HS-27A (cell line): ENCODE measurements around the gene NR4A1.

ENCODE experiments used
- DNase-seq: peaks from one replicate; pipeline ENCODE4 v3.0.0-alpha.2; 2012; ENCODE audit warnings: low read depth, missing footprints

Gene NR4A1

DNA sequence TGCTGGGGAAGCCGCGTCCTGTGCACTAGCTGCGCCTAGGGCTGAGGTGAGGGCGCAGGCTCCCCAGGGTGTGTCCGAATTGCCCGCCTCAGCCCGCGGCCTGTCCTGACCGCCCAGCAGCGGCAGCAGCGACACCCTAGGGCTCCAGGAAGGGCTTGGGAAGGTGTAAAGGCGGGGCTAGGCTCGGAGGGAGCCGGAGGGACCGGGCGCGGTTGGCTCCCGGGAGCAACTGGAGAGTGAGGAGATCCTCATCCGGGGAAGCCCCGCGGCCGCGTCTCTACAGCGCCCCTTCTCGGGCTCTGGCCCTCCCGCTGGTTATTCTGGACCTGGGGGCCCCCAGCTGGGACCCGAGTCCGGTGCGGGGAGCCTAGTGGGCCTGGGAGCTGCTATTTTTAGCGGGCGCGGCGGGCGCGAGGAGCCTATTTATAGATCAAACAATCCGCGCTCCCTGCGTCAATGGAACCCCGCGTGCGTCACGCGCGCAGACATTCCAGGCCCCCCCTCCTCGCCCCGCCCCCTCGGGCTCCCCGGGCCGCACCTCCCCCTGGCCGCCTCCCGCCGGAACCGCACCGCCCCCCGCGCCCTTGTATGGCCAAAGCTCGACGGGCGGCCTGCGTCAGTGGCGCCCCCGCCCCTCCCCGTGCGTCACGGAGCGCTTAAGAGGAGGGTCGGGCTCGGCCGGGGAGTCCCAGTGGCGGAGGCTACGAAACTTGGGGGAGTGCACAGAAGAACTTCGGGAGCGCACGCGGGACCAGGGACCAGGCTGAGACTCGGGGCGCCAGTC is at the start of gene NR4A1:
NR4A1 (plus strand) TSS at position 685 of the 784 bp plus-strand sequence. CDS start 2,887 bp downstream, outside the sequence.
- DNase-seq, result peak; percentile 65

DNA sequence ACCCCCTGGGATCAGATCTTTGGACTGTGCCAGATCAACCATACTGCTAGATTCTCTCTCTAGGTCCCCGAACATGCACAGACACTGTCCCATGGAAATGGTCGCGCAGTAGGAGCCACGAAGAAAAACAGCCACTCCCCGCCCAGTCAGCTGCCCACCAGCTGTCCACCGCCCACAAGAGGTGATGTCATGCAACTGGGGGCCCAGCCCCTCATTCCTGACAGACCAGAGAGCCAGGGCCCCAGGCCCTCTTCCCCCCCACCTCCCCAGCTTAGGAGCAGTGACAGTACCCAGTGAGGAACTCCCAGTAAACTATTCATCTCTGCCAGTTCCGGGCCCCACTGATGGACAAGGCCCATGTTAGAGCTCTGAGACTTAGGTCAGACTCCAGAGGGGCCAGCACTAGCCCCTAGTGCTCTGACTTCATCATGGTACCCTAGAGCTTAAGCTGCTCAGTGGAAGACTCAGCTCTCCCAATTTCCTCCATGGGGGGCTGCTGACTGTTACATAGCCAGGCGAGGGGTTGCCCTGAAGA is 48.2 kb upstream of the NR4A1 start:
- DNase-seq, result no peak

DNA sequence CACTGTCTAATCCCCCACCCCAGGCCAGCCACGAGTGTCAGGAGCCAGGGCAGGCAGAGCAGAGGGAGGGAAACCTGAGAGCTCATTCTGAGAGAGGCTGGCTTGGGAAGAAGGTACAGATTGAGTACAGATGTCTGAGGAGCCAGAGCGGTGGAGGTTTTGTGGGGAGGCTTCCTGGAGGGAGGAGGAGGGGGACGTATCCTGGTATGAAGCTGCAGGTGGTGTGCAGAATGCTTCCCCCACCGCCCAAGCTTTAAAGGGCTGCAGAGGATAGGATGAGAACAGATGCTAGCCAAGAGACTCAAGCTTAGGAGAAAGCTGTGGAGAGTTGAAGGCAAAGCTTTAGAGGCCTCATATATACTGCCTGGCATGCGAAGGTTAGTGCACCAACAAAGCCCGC is 47.7 kb upstream of the NR4A1 start:
- DNase-seq, result no peak

GRCh38 chr12:52004042-52004648 is 47.1 kb upstream of the NR4A1 start:
- no peak for DNase-seq

DNA sequence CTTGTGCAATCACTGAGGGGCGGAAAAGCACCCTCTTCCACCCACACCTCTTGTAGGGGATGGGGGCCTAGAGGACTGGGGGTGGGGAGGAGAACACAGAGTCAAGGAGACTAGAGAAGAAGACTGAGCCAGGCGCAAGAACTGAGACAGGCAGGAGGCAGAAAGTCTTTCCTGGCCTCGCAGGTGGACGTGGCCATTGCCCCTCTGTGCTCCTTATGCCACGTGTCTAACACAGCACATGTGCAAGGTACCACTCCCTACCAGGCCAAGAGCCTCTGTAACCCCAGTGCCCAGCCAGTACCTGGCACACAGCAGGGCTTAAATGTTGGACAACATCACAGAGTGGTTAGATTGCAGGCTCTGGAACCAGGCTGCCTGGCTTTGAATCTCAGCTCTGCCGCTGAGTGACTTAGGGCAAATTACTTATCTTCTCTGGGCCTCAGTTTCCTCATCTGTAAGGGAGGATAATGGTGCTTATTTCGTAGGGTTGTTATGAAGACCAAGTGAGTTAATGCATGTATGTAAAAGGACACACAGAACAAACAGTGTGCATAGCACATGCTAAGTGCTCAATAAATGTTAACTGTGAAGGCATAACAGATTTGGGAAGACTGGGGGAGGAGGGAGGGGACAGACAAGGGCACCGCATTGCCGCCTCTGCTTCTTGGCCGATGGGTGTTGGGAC is 45.9 kb upstream of the NR4A1 start:
- no peak for DNase-seq

- DNase-seq, result no peak
These were observed 45.1 kb upstream of the NR4A1 start for GRCh38 chr12:52005903-52006703.

DNA sequence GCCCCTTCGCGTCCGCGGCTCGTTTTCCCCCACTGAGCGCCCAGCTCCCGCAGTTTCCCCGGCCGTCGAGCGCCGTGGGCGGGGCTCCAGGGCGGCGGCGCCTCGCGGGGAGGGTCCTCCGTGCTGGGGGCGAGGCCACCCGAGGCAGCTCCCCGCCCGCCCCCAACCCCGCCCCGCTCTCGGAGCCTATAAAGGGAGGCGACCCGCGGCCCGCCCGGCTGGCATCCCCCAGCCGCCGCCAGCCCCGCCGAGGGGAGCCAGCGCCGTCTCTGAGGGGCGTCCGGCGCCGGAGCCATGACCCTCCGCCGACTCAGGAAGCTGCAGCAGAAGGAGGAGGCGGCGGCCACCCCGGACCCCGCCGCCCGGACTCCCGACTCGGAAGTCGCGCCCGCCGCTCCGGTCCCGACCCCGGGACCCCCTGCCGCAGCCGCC is 44.5 kb upstream of the NR4A1 start, which contains the start of gene TAMALIN:
TAMALIN (plus strand) TSS at position 221 of the 432 bp plus-strand sequence; CDS start at position 295, 74 bp downstream.
- DNase-seq, result no peak

DNA sequence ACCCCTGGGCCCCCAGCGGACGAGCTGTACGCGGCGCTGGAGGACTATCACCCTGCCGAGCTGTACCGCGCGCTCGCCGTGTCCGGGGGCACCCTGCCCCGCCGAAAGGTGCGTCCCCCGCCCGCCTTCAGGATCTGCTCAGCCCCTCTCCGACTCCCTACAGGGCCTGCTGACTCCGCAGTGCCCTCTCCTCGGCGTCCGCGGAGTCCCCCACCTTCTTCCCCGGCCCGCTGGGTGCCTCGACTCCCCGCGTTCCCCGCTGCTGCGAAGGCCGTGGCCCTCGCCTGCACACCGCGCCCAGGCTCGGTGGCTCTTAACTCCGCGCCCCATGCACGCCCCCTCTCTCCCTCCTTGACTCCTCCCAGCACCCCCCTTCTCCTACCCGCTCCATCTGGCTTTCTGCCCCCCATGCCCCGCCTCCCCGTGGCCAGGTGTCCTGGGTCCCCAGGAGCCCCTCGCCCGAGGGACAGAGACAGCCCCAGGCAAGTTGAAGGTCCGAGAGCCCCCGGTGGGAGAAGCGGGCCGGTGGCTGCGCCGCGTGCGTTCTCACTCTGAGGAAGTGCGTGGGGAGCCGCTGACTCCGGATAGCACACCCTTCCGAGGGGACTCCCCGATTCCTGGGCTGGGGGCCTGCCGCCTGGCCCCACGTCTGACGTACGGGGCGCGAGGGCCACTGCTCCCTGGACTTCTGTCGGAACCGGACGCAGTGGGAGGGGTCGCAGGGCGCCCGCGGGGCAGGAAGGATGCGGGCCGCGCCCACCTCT is 43.9 kb upstream of the NR4A1 start:
- DNase-seq, result no peak

DNA sequence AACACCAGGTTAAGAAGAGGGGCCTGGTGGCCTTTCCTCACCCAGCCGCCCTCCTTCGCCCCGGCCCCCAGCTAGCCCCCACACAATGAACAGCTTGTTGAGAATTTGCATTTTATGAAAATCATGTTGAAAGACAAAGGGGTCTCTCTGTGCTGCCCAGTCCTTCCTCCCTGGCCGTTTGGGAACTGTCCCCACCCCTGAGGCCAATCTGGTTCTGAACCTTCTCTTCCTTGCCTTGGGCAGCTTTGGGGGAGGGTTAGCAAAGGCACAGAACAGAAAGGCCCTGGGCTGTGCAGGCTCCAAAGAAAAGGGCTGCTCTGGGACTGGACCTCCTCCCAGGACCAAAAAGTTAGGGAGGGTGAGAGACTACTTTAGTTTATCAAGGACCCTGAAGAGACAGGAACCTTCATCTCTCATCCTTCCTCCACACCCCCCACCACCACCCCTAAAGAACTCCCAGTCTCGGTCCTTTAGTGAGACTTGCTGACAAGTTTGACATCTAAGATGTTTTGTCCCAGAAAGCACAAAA is 43.2 kb upstream of the NR4A1 start:
- DNase-seq, result no peak

DNA sequence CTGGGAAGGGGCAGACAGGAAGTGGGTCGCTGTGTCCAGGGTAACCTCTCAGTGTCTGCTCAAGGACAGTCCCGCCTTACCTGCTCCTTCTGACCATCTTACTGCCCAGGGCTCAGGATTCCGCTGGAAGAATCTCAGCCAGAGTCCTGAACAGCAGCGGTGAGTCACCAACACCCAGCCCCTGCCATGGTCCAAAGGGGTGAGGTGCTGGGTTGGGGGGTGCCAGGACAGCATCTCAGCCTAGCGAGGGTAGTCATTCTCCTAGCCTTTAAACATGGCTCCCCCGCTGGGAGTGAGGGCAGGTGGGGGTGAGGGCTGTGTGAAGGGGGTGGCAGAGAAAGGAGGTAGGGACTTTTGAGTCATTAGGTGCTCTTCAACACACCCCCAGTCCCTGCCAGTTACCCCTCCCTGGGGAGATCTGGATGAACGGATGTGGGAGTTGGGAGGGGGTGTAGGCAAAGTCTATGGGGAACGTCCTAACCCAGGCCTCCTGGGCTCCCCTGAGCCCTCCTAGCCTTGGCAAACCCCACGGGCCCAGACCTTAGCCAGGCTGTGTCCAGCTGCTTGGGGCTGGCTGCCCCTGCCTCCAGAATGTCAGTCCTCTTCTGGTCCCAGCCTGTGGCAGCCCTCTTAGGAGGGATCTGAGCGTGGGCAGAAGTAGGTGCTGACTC is 42.0 kb upstream of the NR4A1 start:
- DNase-seq, result no peak

DNA sequence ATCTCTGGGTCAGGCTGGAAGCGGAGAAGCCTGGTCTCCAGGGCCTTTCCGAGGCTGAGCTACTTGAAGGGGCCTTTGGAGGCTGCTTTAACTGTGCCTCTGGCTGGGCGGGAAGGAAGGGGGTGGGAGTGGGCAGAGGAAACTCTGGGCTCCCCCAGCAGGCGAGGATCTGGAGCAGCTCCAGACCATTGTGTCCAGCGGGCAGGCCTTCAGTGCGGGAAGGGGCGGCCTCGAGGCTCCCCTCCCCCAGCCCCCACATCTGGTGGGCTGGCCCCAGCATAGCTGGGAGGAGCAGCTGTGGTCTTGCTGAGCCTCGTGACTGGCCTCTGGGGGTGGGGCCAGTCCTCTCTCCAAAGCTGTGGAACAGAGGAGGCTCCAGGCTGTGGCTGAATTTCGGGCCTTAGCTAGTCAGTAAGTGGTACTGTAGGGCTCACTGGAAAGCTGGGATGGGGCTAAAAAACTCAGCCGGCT is 41.1 kb upstream of the NR4A1 start:
- DNase-seq, result no peak

GRCh38 chr12:52010692-52011601 is 40.3 kb upstream of the NR4A1 start:
- no peak for DNase-seq

- DNase-seq, result no peak
These were observed 39.5 kb upstream of the NR4A1 start for GRCh38 chr12:52011602-52012214.

GRCh38 chr12:52013626-52014310 is 37.5 kb upstream of the NR4A1 start:
- DNase-seq, result no peak

- no peak for DNase-seq
These were observed 36.4 kb upstream of the NR4A1 start for GRCh38 chr12:52014567-52015530.

DNA sequence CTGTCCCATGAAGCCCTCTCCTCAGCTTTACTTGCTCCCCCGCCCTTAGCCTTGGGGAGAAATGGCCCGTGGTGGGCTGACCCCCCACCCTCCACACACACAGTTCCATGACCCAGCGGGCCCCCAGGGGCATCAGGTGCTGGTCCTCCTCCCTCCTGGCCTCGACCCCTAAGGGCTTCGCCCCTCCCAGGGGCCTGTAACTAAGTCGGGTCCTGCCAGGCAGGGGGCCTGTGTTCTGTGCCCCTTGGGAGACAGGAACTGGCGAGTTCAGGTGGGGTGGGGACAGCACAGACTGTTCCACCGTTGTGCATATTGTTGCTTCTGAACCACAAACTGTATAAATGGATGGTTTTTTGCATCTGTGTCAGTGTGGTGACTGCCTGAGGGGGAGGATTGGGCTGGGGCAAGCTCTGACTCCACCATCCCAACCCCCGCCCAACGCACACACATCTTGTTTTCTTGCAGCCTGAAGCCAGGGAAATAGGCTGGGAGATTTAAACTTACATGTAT is 35.7 kb upstream of the NR4A1 start:
- DNase-seq, result no peak
